Activated CD8-positive, alpha-beta memory T cell treated with anti-CD3 and anti-CD28 coated beads for 1 hour (primary cell): ENCODE results near the gene LCOR.
"Not testable (repeated sequence)": the region's sequence is repeated elsewhere in the genome, so short reads cannot be mapped to it uniquely, and the experiment has no call there.

Experiments used
- DNase-seq, 2 donors: peaks; one replicate each; pipeline ENCODE4 v3.0.0-alpha.2; 2020; ENCODE audit warnings: low read depth in 1 of 2; ENCODE audit errors: extremely low read depth in 1 of 2

Gene LCOR

GRCh38 chr10:96924861-96925260, 92.8 kb downstream of the LCOR start:
- DNase-seq, result no peak

- DNase-seq, result no peak
These were observed 98.4 kb downstream of the LCOR start for GRCh38 chr10:96930469-96930868.

- no peak for DNase-seq
These were observed 103.0 kb downstream of the LCOR start for GRCh38 chr10:96935148-96935547.

GRCh38 chr10:96935810-96936209, 103.7 kb downstream of the LCOR start:
- DNase-seq, result no peak

- not testable (repeated sequence) for DNase-seq
These were observed 111.1 kb downstream of the LCOR start for GRCh38 chr10:96943161-96943560.

- no peak for DNase-seq
These were observed 114.9 kb downstream of the LCOR start for GRCh38 chr10:96947036-96947435.

GRCh38 chr10:96949039-96949683, 117.1 kb downstream of the LCOR start:
- DNase-seq, result no peak

GRCh38 chr10:96951954-96952353, 119.9 kb downstream of the LCOR start:
- DNase-seq, result no peak

- DNase-seq, result no peak
These were observed 123.7 kb downstream of the LCOR start for GRCh38 chr10:96955794-96956193.

GRCh38 chr10:96958071-96958470, 126.0 kb downstream of the LCOR start:
- DNase-seq, result no peak

- DNase-seq, result no peak
These were observed 127.6 kb downstream of the LCOR start for GRCh38 chr10:96959733-96960132.

GRCh38 chr10:96960872-96961271, 128.8 kb downstream of the LCOR start:
- DNase-seq, result no peak

GRCh38 chr10:96964131-96964530, 132.0 kb downstream of the LCOR start:
- DNase-seq, result no peak

GRCh38 chr10:96967847-96968246, 135.7 kb downstream of the LCOR start:
- DNase-seq, result no peak

- DNase-seq, result no peak
These were observed 136.8 kb downstream of the LCOR start for GRCh38 chr10:96968682-96969423.

GRCh38 chr10:96971324-96971723, 139.2 kb downstream of the LCOR start:
- DNase-seq, result no peak

- no peak for DNase-seq
These were observed 140.2 kb downstream of the LCOR start for GRCh38 chr10:96972264-96972663.

- no peak for DNase-seq
These were observed 142.0 kb downstream of the LCOR start for GRCh38 chr10:96973809-96974747.

GRCh38 chr10:96975136-96975535, 143.0 kb downstream of the LCOR start:
- DNase-seq, result no peak

GRCh38 chr10:96978621-96979154, 146.6 kb downstream of the LCOR start:
- no peak for DNase-seq
